ENCODE data around the gene LAMP5. TPM values are rescaled to one million over a fixed set of nuclear protein-coding genes. Genes with fewer than 3 reads are reported as not detected.

LAMP5 gene
- total RNA-seq, 5 donors from 2014 or later (not counting 1 experiment from before 2014, with no cell fraction given): not detected

GRCh38 chr20:9543214-9543613 is 28.8 kb downstream of the LAMP5 start:
- H3K9me3 ChIP-seq: no peaks in the 10 kb centered on the region
- no peaks in the 10 kb centered on the region for H3K36me3 ChIP-seq (ENCODE audit: control insufficient read depth in 2 of 2, extremely low read depth in 1 of 2, insufficient read depth in 1 of 2, low read length in 1 of 2)
- no peak for ATAC-seq (replicated peaks in 1 of 4)
- 47% methylated on average over 3 of the region's 4 CpGs for WGBS (ENCODE audit: insufficient coverage)
- ChIA-PET CTCF (no interaction called here), POLR2A (no interaction called here)
- Mint-ChIP-seq H3K36me3 (no peaks in the 10 kb centered on the region), H3K4me3 (no peak overlapping the region), H3K27ac (no peak overlapping the region), H3K9me3 (peaks cover 0 to 11% (median 2%) of the 10 kb centered on the region in 3 donors), H3K4me1 (no peaks in the 10 kb centered on the region), H3K27me3 (peaks cover 0 to 3% of the 10 kb centered on the region in 2 donors)
- H3K4me3 ChIP-seq (ENCODE audit: control insufficient read depth in 1 of 2, extremely low read depth in 1 of 2, low read length in 1 of 2): no peak overlapping the region
- no peaks in the 10 kb centered on the region for H3K27me3 ChIP-seq (replicated peaks in 1 of 2; ENCODE audit: control insufficient read depth in 2 of 2, extremely low read depth in 1 of 2, insufficient read depth in 2 of 2, low read length in 1 of 2)
- no peak for DNase-seq
- H3K27ac ChIP-seq (ENCODE audit: low read length): no peak overlapping the region
- no peaks in the 10 kb centered on the region for H3K4me1 ChIP-seq (ENCODE audit: control insufficient read depth in 1 of 2, extremely low read depth in 1 of 2, insufficient read depth in 2 of 2, low read length in 2 of 2)

- Mint-ChIP-seq H3K27me3 (no peaks in the 10 kb centered on the region), H3K36me3 (no peaks in the 10 kb centered on the region), H3K9me3 (peaks cover 4 to 5% (median 5%) of the 10 kb centered on the region in 3 donors), H3K4me3 (no peak overlapping the region), H3K27ac (no peak overlapping the region), H3K4me1 (no peaks in the 10 kb centered on the region)
- H3K4me3 ChIP-seq (ENCODE audit: control insufficient read depth in 1 of 2, extremely low read depth in 1 of 2, low read length in 1 of 2): no peak overlapping the region
- H3K4me1 ChIP-seq (ENCODE audit: control insufficient read depth in 1 of 2, extremely low read depth in 1 of 2, insufficient read depth in 2 of 2, low read length in 2 of 2): no peaks in the 10 kb centered on the region
- ChIA-PET POLR2A (no interaction called here), CTCF (no interaction called here)
- H3K27me3 ChIP-seq (replicated peaks in 1 of 2; ENCODE audit: control insufficient read depth in 2 of 2, extremely low read depth in 1 of 2, insufficient read depth in 2 of 2, low read length in 1 of 2): peaks cover 0 to 2% of the 10 kb centered on the region in 2 experiments
- H3K9me3 ChIP-seq: no peaks in the 10 kb centered on the region
- no CpG with 5 or more reads among the region's 1 CpG for WGBS (ENCODE audit: insufficient coverage)
- DNase-seq (no peak), ATAC-seq (replicated peaks in 1 of 4) (no peak)
- H3K27ac ChIP-seq (ENCODE audit: low read length): no peak overlapping the region
- H3K36me3 ChIP-seq (ENCODE audit: control insufficient read depth in 2 of 2, extremely low read depth in 1 of 2, insufficient read depth in 1 of 2, low read length in 1 of 2): no peaks in the 10 kb centered on the region
Observed at GRCh38 chr20:9550283-9550682, 35.9 kb downstream of the LAMP5 start.

GRCh38 chr20:9550871-9551270 is 36.5 kb downstream of the LAMP5 start:
- Histone ChIP-seq H3K27ac (ENCODE audit: low read length) (no peak overlapping the region), H3K36me3 (ENCODE audit: control insufficient read depth in 2 of 2, extremely low read depth in 1 of 2, insufficient read depth in 1 of 2, low read length in 1 of 2) (no peaks in the 10 kb centered on the region), H3K27me3 (replicated peaks in 1 of 2; ENCODE audit: control insufficient read depth in 2 of 2, extremely low read depth in 1 of 2, insufficient read depth in 2 of 2, low read length in 1 of 2) (peaks cover 0 to 2% of the 10 kb centered on the region in 2 experiments), H3K4me1 (ENCODE audit: control insufficient read depth in 1 of 2, extremely low read depth in 1 of 2, insufficient read depth in 2 of 2, low read length in 2 of 2) (no peaks in the 10 kb centered on the region), H3K4me3 (ENCODE audit: control insufficient read depth in 1 of 2, extremely low read depth in 1 of 2, low read length in 1 of 2) (no peak overlapping the region), H3K9me3 (no peaks in the 10 kb centered on the region)
- DNase-seq (no peak), ATAC-seq (replicated peaks in 1 of 4) (no peak)
- no peak overlapping the region for H3K4me3 Mint-ChIP-seq
- H3K4me1 Mint-ChIP-seq: no peaks in the 10 kb centered on the region
- no peaks in the 10 kb centered on the region for H3K36me3 Mint-ChIP-seq
- WGBS (ENCODE audit: insufficient coverage): 100% methylated on average over 1 of the region's 2 CpGs
- peaks cover 4 to 5% (median 5%) of the 10 kb centered on the region in 3 donors for H3K9me3 Mint-ChIP-seq
- CTCF ChIA-PET: no interaction called here
- no peak overlapping the region for H3K27ac Mint-ChIP-seq
- POLR2A ChIA-PET: no interaction called here
- no peaks in the 10 kb centered on the region for H3K27me3 Mint-ChIP-seq

GRCh38 chr20:9551808-9552550 is 37.6 kb downstream of the LAMP5 start:
- POLR2A ChIA-PET: no interaction called here
- Histone ChIP-seq H3K27ac (ENCODE audit: low read length) (no peak overlapping the region), H3K27me3 (replicated peaks in 1 of 2; ENCODE audit: control insufficient read depth in 2 of 2, extremely low read depth in 1 of 2, insufficient read depth in 2 of 2, low read length in 1 of 2) (peaks cover 0 to 2% of the 10 kb centered on the region in 2 experiments), H3K36me3 (ENCODE audit: control insufficient read depth in 2 of 2, extremely low read depth in 1 of 2, insufficient read depth in 1 of 2, low read length in 1 of 2) (no peaks in the 10 kb centered on the region), H3K4me3 (ENCODE audit: control insufficient read depth in 1 of 2, extremely low read depth in 1 of 2, low read length in 1 of 2) (no peak overlapping the region), H3K9me3 (no peaks in the 10 kb centered on the region), H3K4me1 (ENCODE audit: control insufficient read depth in 1 of 2, extremely low read depth in 1 of 2, insufficient read depth in 2 of 2, low read length in 2 of 2) (no peaks in the 10 kb centered on the region)
- H3K4me1 Mint-ChIP-seq: no peaks in the 10 kb centered on the region
- 72% methylated on average over 2 of the region's 4 CpGs for WGBS (ENCODE audit: insufficient coverage)
- no peak overlapping the region for H3K27ac Mint-ChIP-seq
- no peaks in the 10 kb centered on the region for H3K27me3 Mint-ChIP-seq
- ATAC-seq (replicated peaks in 1 of 4) (no peak), DNase-seq (no peak)
- H3K36me3 Mint-ChIP-seq: no peaks in the 10 kb centered on the region
- CTCF ChIA-PET: no interaction called here
- H3K4me3 Mint-ChIP-seq: no peak overlapping the region
- peaks cover 4 to 5% (median 5%) of the 10 kb centered on the region in 3 donors for H3K9me3 Mint-ChIP-seq

- Mint-ChIP-seq H3K4me1 (no peaks in the 10 kb centered on the region), H3K27me3 (no peaks in the 10 kb centered on the region), H3K9me3 (peaks cover 0 to 8% (median 5%) of the 10 kb centered on the region in 3 donors), H3K36me3 (no peaks in the 10 kb centered on the region), H3K27ac (no peak overlapping the region), H3K4me3 (no peak overlapping the region)
- Histone ChIP-seq H3K9me3 (no peaks in the 10 kb centered on the region), H3K36me3 (ENCODE audit: control insufficient read depth in 2 of 2, extremely low read depth in 1 of 2, insufficient read depth in 1 of 2, low read length in 1 of 2) (no peaks in the 10 kb centered on the region), H3K4me1 (ENCODE audit: control insufficient read depth in 1 of 2, extremely low read depth in 1 of 2, insufficient read depth in 2 of 2, low read length in 2 of 2) (no peaks in the 10 kb centered on the region), H3K27ac (ENCODE audit: low read length) (no peak overlapping the region), H3K4me3 (ENCODE audit: control insufficient read depth in 1 of 2, extremely low read depth in 1 of 2, low read length in 1 of 2) (no peak overlapping the region), H3K27me3 (replicated peaks in 1 of 2; ENCODE audit: control insufficient read depth in 2 of 2, extremely low read depth in 1 of 2, insufficient read depth in 2 of 2, low read length in 1 of 2) (no peaks in the 10 kb centered on the region)
- 57% methylated on average over 1 of the region's 2 CpGs for WGBS (ENCODE audit: insufficient coverage)
- ChIA-PET CTCF (no interaction called here), POLR2A (no interaction called here)
- DNase-seq (no peak), ATAC-seq (replicated peaks in 1 of 4) (no peak)
Observed at GRCh38 chr20:9555781-9556180, 41.4 kb downstream of the LAMP5 start.

- no peak overlapping the region for H3K4me3 Mint-ChIP-seq
- no peaks in the 10 kb centered on the region for H3K27me3 ChIP-seq (replicated peaks in 1 of 2; ENCODE audit: control insufficient read depth in 2 of 2, extremely low read depth in 1 of 2, insufficient read depth in 2 of 2, low read length in 1 of 2)
- H3K36me3 Mint-ChIP-seq: no peaks in the 10 kb centered on the region
- H3K4me1 ChIP-seq (ENCODE audit: control insufficient read depth in 1 of 2, extremely low read depth in 1 of 2, insufficient read depth in 2 of 2, low read length in 2 of 2): no peaks in the 10 kb centered on the region
- H3K27me3 Mint-ChIP-seq: no peaks in the 10 kb centered on the region
- H3K27ac ChIP-seq (ENCODE audit: low read length): no peak overlapping the region
- ATAC-seq (replicated peaks in 1 of 4) (no peak), DNase-seq (no peak)
- H3K4me1 Mint-ChIP-seq: no peaks in the 10 kb centered on the region
- ChIA-PET POLR2A (no interaction called here), CTCF (interaction anchor here in 1 of 2 donors (0.5 kb wide), 1 partner anchor 52 kb away, joined by 3 read pairs; no protein-coding TSS in a partner anchor)
- no peaks in the 10 kb centered on the region for H3K9me3 ChIP-seq
- H3K36me3 ChIP-seq (ENCODE audit: control insufficient read depth in 2 of 2, extremely low read depth in 1 of 2, insufficient read depth in 1 of 2, low read length in 1 of 2): no peaks in the 10 kb centered on the region
- no peak overlapping the region for H3K27ac Mint-ChIP-seq
- peaks cover 0 to 8% (median 5%) of the 10 kb centered on the region in 3 donors for H3K9me3 Mint-ChIP-seq
- 93% methylated on average over 2 of the region's 4 CpGs for WGBS (ENCODE audit: insufficient coverage)
- H3K4me3 ChIP-seq (ENCODE audit: control insufficient read depth in 1 of 2, extremely low read depth in 1 of 2, low read length in 1 of 2): no peak overlapping the region
Observed at GRCh38 chr20:9557411-9557810, 43.0 kb downstream of the LAMP5 start.
